ENCODE data around the gene TNS3. TPM values are rescaled to one million over a fixed set of nuclear protein-coding genes. Genes with fewer than 3 reads are reported as not detected.

TNS3 gene
- total RNA-seq, 4 donors from 2014 or later, result 34.6 to 52.5 (median 48.6) TPM

GRCh38 chr7:47414342-47415317, 167.3 kb downstream of the TNS3 start:
- Histone ChIP-seq H3K27me3 (no peaks in the 10 kb centered on the region), H3K4me3 (no peak overlapping the region), H3K36me3 (peaks cover 18 to 60% (median 25%) of the 10 kb centered on the region in 4 donors), H3K27ac (replicated peaks in 1 of 4) (no peak overlapping the region), H3K9me3 (no peaks in the 10 kb centered on the region), H3K4me1 (peaks cover 0 to 3% (median 0%) of the 10 kb centered on the region in 4 donors)
- 96% methylated on average over 16 of the region's 17 CpGs for WGBS
- TF ChIP-seq POLR2AphosphoS5 (IDR thresholded peaks at IDR 0.05), result no peak
- TF ChIP-seq EP300 (IDR thresholded peaks at IDR 0.05), result no peak
- no peak for TF ChIP-seq CTCF (IDR thresholded peaks at IDR 0.05)
- no peak for TF ChIP-seq POLR2A (IDR thresholded peaks at IDR 0.05; ENCODE audit: low read depth)
- no peak for DNase-seq (ENCODE audit: extremely low spot score)
- intact Hi-C loops (cut with DNase I), result no loop called here

GRCh38 chr7:47413526-47414341, 168.2 kb downstream of the TNS3 start:
- Histone ChIP-seq H3K4me3 (no peak overlapping the region), H3K36me3 (peaks cover 18 to 60% (median 24%) of the 10 kb centered on the region in 4 donors), H3K27ac (replicated peaks in 1 of 4) (no peak overlapping the region), H3K9me3 (no peaks in the 10 kb centered on the region), H3K27me3 (no peaks in the 10 kb centered on the region), H3K4me1 (peaks cover 0 to 3% (median 0%) of the 10 kb centered on the region in 4 donors)
- WGBS, result 92% methylated on average over 17 of the region's 17 CpGs
- intact Hi-C loops (cut with DNase I), result no loop called here
- TF ChIP-seq EP300 (IDR thresholded peaks at IDR 0.05) (no peak), CTCF (IDR thresholded peaks at IDR 0.05) (no peak), POLR2A (IDR thresholded peaks at IDR 0.05; ENCODE audit: low read depth) (no peak), POLR2AphosphoS5 (IDR thresholded peaks at IDR 0.05) (no peak)
- DNase-seq (ENCODE audit: extremely low spot score), result no peak

GRCh38 chr7:47411901-47412300, 170.0 kb downstream of the TNS3 start:
- Histone ChIP-seq H3K9me3 (no peaks in the 10 kb centered on the region), H3K27me3 (no peaks in the 10 kb centered on the region), H3K4me1 (peaks cover 6 to 9% (median 7%) of the 10 kb centered on the region in 4 donors), H3K4me3 (no peak overlapping the region), H3K36me3 (peaks cover 18 to 58% (median 24%) of the 10 kb centered on the region in 4 donors), H3K27ac (replicated peaks in 1 of 4) (no peak overlapping the region)
- DNase-seq (ENCODE audit: extremely low spot score), result no peak
- TF ChIP-seq EP300 (IDR thresholded peaks at IDR 0.05) (no peak), POLR2AphosphoS5 (IDR thresholded peaks at IDR 0.05) (no peak), POLR2A (IDR thresholded peaks at IDR 0.05; ENCODE audit: low read depth) (no peak), CTCF (IDR thresholded peaks at IDR 0.05) (no peak)
- 83% methylated on average over 2 of the region's 2 CpGs for WGBS
- intact Hi-C loops (cut with DNase I), result no loop called here

- Histone ChIP-seq H3K36me3 (peaks cover 18 to 53% (median 24%) of the 10 kb centered on the region in 4 donors), H3K27ac (replicated peaks in 1 of 4) (no peak overlapping the region), H3K9me3 (no peaks in the 10 kb centered on the region), H3K4me3 (no peak overlapping the region), H3K4me1 (peaks cover 11 to 15% (median 12%) of the 10 kb centered on the region in 4 donors), H3K27me3 (no peaks in the 10 kb centered on the region)
- DNase-seq (ENCODE audit: extremely low spot score), result no peak
- 96% methylated on average over 18 of the region's 18 CpGs for WGBS
- intact Hi-C loops (cut with DNase I), result no loop called here
- no peak for TF ChIP-seq POLR2AphosphoS5 (IDR thresholded peaks at IDR 0.05)
- TF ChIP-seq CTCF (IDR thresholded peaks at IDR 0.05), result no peak
- no peak for TF ChIP-seq EP300 (IDR thresholded peaks at IDR 0.05)
- TF ChIP-seq POLR2A (IDR thresholded peaks at IDR 0.05; ENCODE audit: low read depth), result no peak
These were observed 170.5 kb downstream of the TNS3 start for GRCh38 chr7:47411281-47411869.
